ENCODE results near the gene SP8. TPM values are rescaled to one million over a fixed set of nuclear protein-coding genes. Genes with fewer than 3 reads are reported as not detected.
A peak's percentile ranks its signal among the peaks of the same experiment; 100 is the strongest.
"Not testable (repeated sequence)": the region's sequence is repeated elsewhere in the genome, so short reads cannot be mapped to it uniquely, and the experiment has no call there.

SP8 gene
- not detected for total RNA-seq

- Histone ChIP-seq H3K36me3 (replicated peaks in 1 of 2; ENCODE audit: insufficient read depth in 1 of 2, low read depth in 2 of 2) (no peaks in the 10 kb centered on the region), H3K27me3 (peaks cover 6 to 63% of the 10 kb centered on the region in 2 donors), H3K27ac (no peak within 1 kb of the TSS), H3K9me3 (peaks cover 0 to 4% (median 0%) of the 10 kb centered on the region in 3 donors), H3K4me1 (peaks cover 37% of the 10 kb centered on the region), H3K4me3 (no peak within 1 kb of the TSS)
- intact Hi-C loops (cut with DNase I), result loop anchor here (10.0 kb wide), 1 partner anchor 978 kb away; no protein-coding TSS in a partner anchor
- TF ChIP-seq CTCF (IDR thresholded peaks at IDR 0.05) (no peak), POLR2A (IDR thresholded peaks at IDR 0.05) (no peak)
- WGBS, 2 donors, result 8 to 15% methylated on average over 47 to 49 of the region's 50 CpGs
- ATAC-seq (no peak), DNase-seq (peak in 1 of 4 donors; percentile 28)
These were observed at the start of gene SP8 for GRCh38 chr7:20786779-20787659. TSS of gene SP8 (minus strand) at chr7:20786886. CDS start at chr7:20786798, 88 bp downstream.

GRCh38 chr7:20836424-20836823, 49.7 kb upstream of the SP8 start:
- H3K36me3 ChIP-seq (replicated peaks in 1 of 2; ENCODE audit: insufficient read depth in 1 of 2, low read depth in 2 of 2); DNase-seq; H3K4me1 ChIP-seq; H3K4me3 ChIP-seq; H3K9me3 ChIP-seq; H3K27me3 ChIP-seq; intact Hi-C loops (cut with DNase I); ATAC-seq; H3K27ac ChIP-seq: not testable (repeated sequence)
- 37 to 53% methylated on average over 2 of the region's 2 CpGs for WGBS, 2 donors

- H3K27ac ChIP-seq, result no peak overlapping the region
These were observed 48.5 kb upstream of the SP8 start for GRCh38 chr7:20835111-20835750.

GRCh38 chr7:20834656-20835055, 48.0 kb upstream of the SP8 start:
- Histone ChIP-seq H3K27me3 (no peaks in the 10 kb centered on the region), H3K27ac (no peak overlapping the region), H3K4me3 (no peak overlapping the region), H3K36me3 (replicated peaks in 1 of 2; ENCODE audit: insufficient read depth in 1 of 2, low read depth in 2 of 2) (no peaks in the 10 kb centered on the region), H3K9me3 (no peaks in the 10 kb centered on the region), H3K4me1 (no peaks in the 10 kb centered on the region)
- intact Hi-C loops (cut with DNase I), result no loop called here
- ATAC-seq, result no peak
- TF ChIP-seq CTCF (IDR thresholded peaks at IDR 0.05) (peak in 3 of 7 experiments; percentile 8 to 20 (median 10)), POLR2A (IDR thresholded peaks at IDR 0.05) (no peak)
- DNase-seq, result no peak

More at GRCh38 chr7:20835111-20835750, 48.5 kb upstream of the SP8 start:
- Histone ChIP-seq H3K4me1 (no peaks in the 10 kb centered on the region), H3K9me3 (no peaks in the 10 kb centered on the region), H3K4me3 (no peak overlapping the region), H3K27me3 (no peaks in the 10 kb centered on the region), H3K36me3 (replicated peaks in 1 of 2; ENCODE audit: insufficient read depth in 1 of 2, low read depth in 2 of 2) (no peaks in the 10 kb centered on the region)
- intact Hi-C loops (cut with DNase I), result no loop called here
- TF ChIP-seq POLR2A (IDR thresholded peaks at IDR 0.05) (no peak), CTCF (IDR thresholded peaks at IDR 0.05) (no peak)
- ATAC-seq (no peak), DNase-seq (no peak)
- WGBS, 2 donors, result 72 to 82% methylated on average over 15 of the region's 15 CpGs

GRCh38 chr7:20831956-20832355, 45.3 kb upstream of the SP8 start:
- ATAC-seq, result no peak
- no peaks in the 10 kb centered on the region for H3K36me3 ChIP-seq (replicated peaks in 1 of 2; ENCODE audit: insufficient read depth in 1 of 2, low read depth in 2 of 2)
- no peak for DNase-seq
- H3K4me1 ChIP-seq, result no peaks in the 10 kb centered on the region
- intact Hi-C loops (cut with DNase I), result no loop called here
- H3K27me3 ChIP-seq, result no peaks in the 10 kb centered on the region
- TF ChIP-seq CTCF (IDR thresholded peaks at IDR 0.05), result no peak
- TF ChIP-seq POLR2A (IDR thresholded peaks at IDR 0.05), result no peak
- H3K4me3 ChIP-seq, result no peak overlapping the region
- no peak overlapping the region for H3K27ac ChIP-seq
- H3K9me3 ChIP-seq, result no peaks in the 10 kb centered on the region

Measured in body of pancreas (tissue), 4 donors.